Fibroblast of lung (primary cell): Measurements from ENCODE around the gene CFAP298.

Source experiments
- EZH2 ChIP-seq: IDR thresholded peaks from 2 replicates; pipeline ENCODE4 v1.5.1; 2012; ENCODE audit warnings: low read length, control low read depth, mild to moderate bottlenecking; ENCODE audit errors: missing control alignments
- TF ChIP-seq, protein P1 (sequence below), 2 donors: IDR thresholded peaks in 1 of 2; conservative IDR thresholded peaks in 1 of 2; 1 replicate in 1 of 2; 2 replicates in 1 of 2; pipeline ENCODE4 v1.5.1; 2011 to 2012; ENCODE audit warnings: low read length in 2 of 2, control low read depth in 1 of 2, inconsistent platforms in 1 of 2, low read depth in 1 of 2, mild to moderate bottlenecking in 1 of 2

DNA sequence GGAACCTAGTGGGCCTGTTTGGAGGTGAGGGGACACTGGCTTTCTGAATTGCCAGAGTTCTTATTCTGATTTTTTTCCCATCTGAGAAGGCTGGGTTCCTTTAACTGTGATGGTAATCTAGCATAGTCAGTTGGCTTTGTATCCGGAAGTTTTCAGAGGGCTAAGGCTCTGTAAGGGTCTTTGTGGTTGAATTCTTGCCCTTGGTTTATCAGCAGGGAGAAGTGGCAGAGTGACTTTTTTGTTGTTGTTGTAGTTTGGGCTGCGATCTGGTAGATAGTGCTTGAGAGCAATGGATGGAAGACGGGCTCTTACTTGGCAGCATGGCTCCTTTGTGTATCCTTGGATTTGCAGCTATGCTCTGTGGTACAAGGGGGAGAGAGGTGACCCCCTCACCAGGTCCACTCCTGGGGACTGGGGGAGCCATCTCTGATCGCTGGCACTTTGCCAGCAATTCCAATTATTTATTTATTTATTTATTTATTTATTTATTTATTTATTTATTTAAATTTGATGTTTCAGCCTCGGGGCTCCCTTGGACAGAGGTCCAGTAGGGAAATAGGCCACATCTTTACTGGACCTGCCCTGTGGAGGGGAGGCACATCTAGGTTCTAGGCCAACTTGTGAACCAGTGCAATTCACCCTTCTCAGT is 45.3 kb downstream of the CFAP298 start:
- TF ChIP-seq, protein P1, sequence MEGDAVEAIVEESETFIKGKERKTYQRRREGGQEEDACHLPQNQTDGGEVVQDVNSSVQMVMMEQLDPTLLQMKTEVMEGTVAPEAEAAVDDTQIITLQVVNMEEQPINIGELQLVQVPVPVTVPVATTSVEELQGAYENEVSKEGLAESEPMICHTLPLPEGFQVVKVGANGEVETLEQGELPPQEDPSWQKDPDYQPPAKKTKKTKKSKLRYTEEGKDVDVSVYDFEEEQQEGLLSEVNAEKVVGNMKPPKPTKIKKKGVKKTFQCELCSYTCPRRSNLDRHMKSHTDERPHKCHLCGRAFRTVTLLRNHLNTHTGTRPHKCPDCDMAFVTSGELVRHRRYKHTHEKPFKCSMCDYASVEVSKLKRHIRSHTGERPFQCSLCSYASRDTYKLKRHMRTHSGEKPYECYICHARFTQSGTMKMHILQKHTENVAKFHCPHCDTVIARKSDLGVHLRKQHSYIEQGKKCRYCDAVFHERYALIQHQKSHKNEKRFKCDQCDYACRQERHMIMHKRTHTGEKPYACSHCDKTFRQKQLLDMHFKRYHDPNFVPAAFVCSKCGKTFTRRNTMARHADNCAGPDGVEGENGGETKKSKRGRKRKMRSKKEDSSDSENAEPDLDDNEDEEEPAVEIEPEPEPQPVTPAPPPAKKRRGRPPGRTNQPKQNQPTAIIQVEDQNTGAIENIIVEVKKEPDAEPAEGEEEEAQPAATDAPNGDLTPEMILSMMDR (conservative IDR thresholded peaks at IDR 0.05 in 1 of 2, IDR thresholded peaks at IDR 0.05 in 1 of 2; ENCODE audit: low read depth in 1 of 2, low read length in 2 of 2) = no peak
- no peak for TF ChIP-seq EZH2
